Panc1 (cell line): Measurements from ENCODE around the gene THRB. TPM values are rescaled to one million over a fixed set of nuclear protein-coding genes. Genes with fewer than 3 reads are reported as not detected.

ENCODE experiments used
- ATAC-seq: fragments of 200-7000 bp; cut with Tn5 transposase; 2 replicates; pipeline ENCODE4 v1.9.1; 2020; ENCODE audit warnings: mild to moderate bottlenecking, moderate library complexity
- BruUV-seq: library from RNA; stranded (reverse); fragments of 400-500 nt; replicated peaks from 2 replicates; lab custom pipeline; 2021; lab: Mats Ljungman, UMichigan
- CTCF ChIA-PET: fragments of 300-600 bp; sonication (Branson Sonifier 250); formaldehyde crosslinking; loops from one replicate; lab custom pipeline; 2022; ENCODE audit warnings: antibody characterized with exemption; lab: Charles Lee
- POLR2A ChIA-PET: fragments of 300-600 bp; sonication (Branson Sonifier 250); formaldehyde crosslinking; loops from one replicate; lab custom pipeline; 2022; ENCODE audit warnings: antibody characterized with exemption; lab: Charles Lee
- DNase-seq: peaks from one replicate; pipeline ENCODE4 v3.0.0-alpha.2; 2010; ENCODE audit warnings: low read depth, low spot score
- H3K27ac ChIP-seq: 2 replicates; pipeline ENCODE4 v1.5.1; 2011; ENCODE audit warnings: mild to moderate bottlenecking, low read length, inconsistent platforms
- H3K27me3 ChIP-seq: fragments of 200-500 bp; sonication (Bioruptor generic); 2 replicates; pipeline ENCODE4 v1.6.0; 2014; ENCODE audit warnings: low read length, inconsistent platforms; ENCODE audit not compliant: control insufficient read depth, insufficient read depth
- H3K36me3 ChIP-seq: fragments of 200-500 bp; sonication (Bioruptor generic); 2 replicates; pipeline ENCODE4 v1.5.1; 2014; ENCODE audit warnings: inconsistent platforms, mild to moderate bottlenecking, low read length, moderate library complexity; ENCODE audit not compliant: control insufficient read depth, insufficient read depth
- H3K4me1 ChIP-seq: 2 replicates; pipeline ENCODE4 v1.5.1; 2011; ENCODE audit warnings: inconsistent platforms, mild to moderate bottlenecking, low read length, moderate library complexity; ENCODE audit not compliant: control insufficient read depth, insufficient read depth
- H3K4me3 ChIP-seq, 2 experiments: 2 replicates each; pipeline ENCODE4 v1.5.1; 2011 to 2012; ENCODE audit warnings: low read depth in 2 of 2, low read length in 2 of 2, mild to moderate bottlenecking in 2 of 2, inconsistent platforms in 1 of 2, moderate library complexity in 1 of 2
- H3K9me3 ChIP-seq: fragments of 200-500 bp; sonication (Bioruptor generic); 2 replicates; pipeline ENCODE4 v1.5.1; 2014; ENCODE audit warnings: low read depth, mild to moderate bottlenecking, inconsistent platforms, low read length, moderate library complexity; ENCODE audit not compliant: control insufficient read depth, insufficient read depth
- POLR2AphosphoS5 ChIP-seq: IDR thresholded peaks from 2 replicates; pipeline ENCODE4 v1.6.1; 2012; ENCODE audit warnings: mild to moderate bottlenecking, low read depth, low read length, moderate library complexity
- REST ChIP-seq, 2 experiments: IDR thresholded peaks; 2 replicates each; pipeline ENCODE4 v1.6.1; 2011 to 2012; ENCODE audit warnings: low read depth in 2 of 2, control low read depth in 1 of 2, low read length in 1 of 2, mild to moderate bottlenecking in 1 of 2, moderate library complexity in 1 of 2; ENCODE audit not compliant: insufficient read depth in 1 of 2
- SIN3A ChIP-seq: IDR thresholded peaks from 2 replicates; pipeline ENCODE4 v1.6.1; 2012; ENCODE audit warnings: low read depth, mild to moderate bottlenecking, low read length, moderate library complexity, borderline replicate concordance; ENCODE audit not compliant: insufficient read depth
- TCF7L2 ChIP-seq: IDR thresholded peaks from 2 replicates; pipeline ENCODE4 v1.6.1; 2011; ENCODE audit warnings: mild to moderate bottlenecking, low read depth, low read length, inconsistent platforms
- in situ Hi-C: cut with HindIII; loops from 2 replicates; pipeline ENCODE4 v1.10.0; 2016; ENCODE audit warnings: low sequenced_read_pairs, low pct_unique_long_range_greater_than_20kb
- intact Hi-C: fragments of 100-400 bp; cut with micrococcal nuclease; formaldehyde crosslinking; loops from one replicate; pipeline ENCODE4 v1.10.0; 2022; ENCODE audit not compliant: unreplicated experiment
- total RNA-seq: library from RNA; stranded (reverse); gene quantifications from one replicate; pipeline ENCODE4 v1.2.1, GENCODE V29; 2021; ENCODE audit not compliant: unreplicated experiment
- TF ChIP-seq, protein P1 (sequence below): fragments of 450-650 bp; IDR thresholded peaks from 2 replicates; pipeline ENCODE4 v1.5.1; 2017; ENCODE audit warnings: mild to moderate bottlenecking

THRB gene
- total RNA-seq, 1 experiment from 2014 or later = 3.9 TPM

GRCh38 chr3:24389108-24390090 is 105.3 kb downstream of the THRB start:
- CTCF ChIA-PET = no interaction called here

DNA sequence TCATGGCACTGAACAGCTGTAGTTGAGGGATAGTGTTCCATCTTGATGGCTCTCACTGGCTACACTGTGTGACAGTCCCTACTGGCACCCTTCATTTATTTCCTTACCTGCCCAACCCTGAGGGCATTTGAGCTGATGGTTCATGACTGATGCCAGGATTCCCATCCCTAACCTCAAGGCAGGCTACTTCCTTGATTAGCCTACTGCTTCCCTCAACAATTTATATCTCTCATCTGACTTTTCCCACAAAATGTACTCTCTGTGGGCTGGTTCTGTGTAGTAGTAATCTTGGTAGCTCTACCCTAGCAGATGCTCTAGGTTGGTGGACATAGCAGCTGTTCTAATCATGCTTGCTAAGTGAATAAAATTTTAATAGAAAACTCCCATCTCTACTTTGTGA is 106.0 kb downstream of the THRB start:
- Histone ChIP-seq H3K9me3 (no peaks in the 10 kb centered on the region), H3K4me3 (no peak overlapping the region), H3K27me3 (no peaks in the 10 kb centered on the region), H3K36me3 (no peaks in the 10 kb centered on the region), H3K4me1 (no peaks in the 10 kb centered on the region; the same call in 1 of the 2 replicates), H3K27ac (no peak overlapping the region)
- no peak for DNase-seq
- BruUV-seq = no TSS peak
- TF ChIP-seq TCF7L2 = no peak
- no peak for TF ChIP-seq SIN3A
- TF ChIP-seq, protein P1, sequence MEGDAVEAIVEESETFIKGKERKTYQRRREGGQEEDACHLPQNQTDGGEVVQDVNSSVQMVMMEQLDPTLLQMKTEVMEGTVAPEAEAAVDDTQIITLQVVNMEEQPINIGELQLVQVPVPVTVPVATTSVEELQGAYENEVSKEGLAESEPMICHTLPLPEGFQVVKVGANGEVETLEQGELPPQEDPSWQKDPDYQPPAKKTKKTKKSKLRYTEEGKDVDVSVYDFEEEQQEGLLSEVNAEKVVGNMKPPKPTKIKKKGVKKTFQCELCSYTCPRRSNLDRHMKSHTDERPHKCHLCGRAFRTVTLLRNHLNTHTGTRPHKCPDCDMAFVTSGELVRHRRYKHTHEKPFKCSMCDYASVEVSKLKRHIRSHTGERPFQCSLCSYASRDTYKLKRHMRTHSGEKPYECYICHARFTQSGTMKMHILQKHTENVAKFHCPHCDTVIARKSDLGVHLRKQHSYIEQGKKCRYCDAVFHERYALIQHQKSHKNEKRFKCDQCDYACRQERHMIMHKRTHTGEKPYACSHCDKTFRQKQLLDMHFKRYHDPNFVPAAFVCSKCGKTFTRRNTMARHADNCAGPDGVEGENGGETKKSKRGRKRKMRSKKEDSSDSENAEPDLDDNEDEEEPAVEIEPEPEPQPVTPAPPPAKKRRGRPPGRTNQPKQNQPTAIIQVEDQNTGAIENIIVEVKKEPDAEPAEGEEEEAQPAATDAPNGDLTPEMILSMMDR = no peak
- no peak for TF ChIP-seq POLR2AphosphoS5
- TF ChIP-seq REST (IDR thresholded peaks at IDR 0.05; ENCODE audit: insufficient read depth in 1 of 2, low read depth in 2 of 2, low read length in 1 of 2) = no peak
- ChIA-PET POLR2A (no interaction called here), CTCF (no interaction called here)
- ATAC-seq = no peak
- intact Hi-C loops (no loop called here), in situ Hi-C loops (no loop called here)

More at GRCh38 chr3:24389108-24390090, 105.3 kb downstream of the THRB start:
- ATAC-seq = no peak
- TF ChIP-seq REST (IDR thresholded peaks at IDR 0.05; ENCODE audit: insufficient read depth in 1 of 2, low read depth in 2 of 2, low read length in 1 of 2) = no peak
- TF ChIP-seq, protein P1 = no peak
- no peak for TF ChIP-seq POLR2AphosphoS5
- TF ChIP-seq SIN3A = no peak
- in situ Hi-C loops = no loop called here
- no peak overlapping the region for H3K27ac ChIP-seq
- H3K27me3 ChIP-seq = no peaks in the 10 kb centered on the region
- DNase-seq = no peak
- no peaks in the 10 kb centered on the region; the same call in 1 of the 2 replicates for H3K4me1 ChIP-seq
- no peaks in the 10 kb centered on the region for H3K36me3 ChIP-seq
- H3K9me3 ChIP-seq = no peaks in the 10 kb centered on the region
- no TSS peak for BruUV-seq
- no peak overlapping the region for H3K4me3 ChIP-seq
- intact Hi-C loops = no loop called here
- POLR2A ChIA-PET = no interaction called here
